Prostate gland (tissue), 2 donors: ENCODE results near the gene SLC39A1. TPM values are rescaled to one million over a fixed set of nuclear protein-coding genes. Genes with fewer than 3 reads are reported as not detected.
A peak's percentile ranks its signal among the peaks of the same experiment; 100 is the strongest.

Source experiments
- DNase-seq: peaks from one replicate; pipeline ENCODE4 v3.0.0-alpha.2; 2019; ENCODE audit warnings: low spot score
- H3K27ac ChIP-seq, 2 donors: fragments of 200-600 bp; sonication (generic); 2 replicates each; pipeline ENCODE4 v1.5.1; 2017 to 2019
- H3K27me3 ChIP-seq: fragments of 200-600 bp; sonication (generic); replicated peaks from 2 replicates; pipeline ENCODE4 v1.5.1; 2019; ENCODE audit not compliant: insufficient read depth
- H3K36me3 ChIP-seq, 2 donors: fragments of 200-600 bp; sonication (generic); 1 replicate in 1 of 2; 2 replicates in 1 of 2; pipeline versions ENCODE4 v1.5.1 to v1.8.1; 2017 to 2019
- H3K4me1 ChIP-seq: fragments of 200-600 bp; sonication (generic); replicated peaks from 2 replicates; pipeline ENCODE4 v1.5.1; 2019
- H3K4me3 ChIP-seq, 2 donors: fragments of 200-600 bp; sonication (generic); 2 replicates each; pipeline ENCODE4 v1.5.1; 2017 to 2019
- H3K9me3 ChIP-seq: fragments of 200-600 bp; sonication (generic); 2 replicates; pipeline ENCODE4 v1.5.1; 2017
- CTCF ChIP-seq, 4 experiments: fragments of 200-600 bp in 2 of 4; fragments of 450-650 bp in 2 of 4; sonication (generic) in 2 of 4; IDR thresholded peaks; 1 replicate in 3 of 4; 2 replicates in 1 of 4; pipeline ENCODE4 v1.5.1; 2016 to 2019; ENCODE audit warnings: antibody characterized with exemption in 4 of 4, mild to moderate bottlenecking in 2 of 4, moderate library complexity in 2 of 4
- POLR2A ChIP-seq: fragments of 450-650 bp; IDR thresholded peaks from one replicate; pipeline ENCODE4 v1.6.1; 2016; ENCODE audit warnings: antibody characterized with exemption, mild to moderate bottlenecking
- POLR2AphosphoS5 ChIP-seq: sonication (generic); formaldehyde crosslinking; IDR thresholded peaks from one replicate; pipeline ENCODE4 v1.6.1; 2017; ENCODE audit warnings: antibody characterized with exemption
- WGBS: methylation state at CpG from one replicate; pipeline ENCODE4 v1.1.5; 2018; 5-methylcytosine and 5-hydroxymethylcytosine counted together
- intact Hi-C: fragments of 100-400 bp; cut with DNase I; formaldehyde crosslinking; loops from one replicate; pipeline ENCODE4 v1.14.2; 2022
- total RNA-seq, 2 donors: library from RNA; depleted of rRNA; stranded (reverse); fragments of >200 nt; gene quantifications; one replicate each; pipeline ENCODE4 v1.1.0, GENCODE V29; 2016

The SLC39A1 gene
- total RNA-seq, 2 donors from 2014 or later: 88.6 to 122 TPM

DNA sequence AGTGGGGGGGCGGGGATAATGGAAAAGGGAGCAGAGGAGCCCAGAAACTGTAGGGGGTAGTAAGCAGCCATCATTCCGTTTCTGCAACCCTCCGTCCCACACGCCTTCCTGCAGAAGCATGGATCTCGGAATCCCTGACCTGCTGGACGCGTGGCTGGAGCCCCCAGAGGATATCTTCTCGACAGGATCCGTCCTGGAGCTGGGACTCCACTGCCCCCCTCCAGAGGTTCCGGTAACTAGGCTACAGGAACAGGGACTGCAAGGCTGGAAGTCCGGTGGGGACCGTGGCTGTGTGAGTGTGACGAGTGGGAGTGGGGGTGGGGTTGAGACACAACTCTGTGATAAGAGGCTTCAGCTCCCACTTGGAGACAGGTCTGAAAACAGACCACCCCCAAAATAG is 5.1 kb upstream of the SLC39A1 start:
- Histone ChIP-seq H3K27ac (peak overlapping the region; percentile 97), H3K4me3 (peak overlapping the region; percentile 60 to 65), H3K9me3 (no peaks in the 10 kb centered on the region), H3K4me1 (peaks cover 4% of the 10 kb centered on the region), H3K36me3 (no peaks in the 10 kb centered on the region), H3K27me3 (no peaks in the 10 kb centered on the region)
- WGBS: 7% methylated on average over 13 of the region's 13 CpGs
- peak; percentile 36 for DNase-seq
- intact Hi-C loops: no loop called here
- no peak for TF ChIP-seq POLR2A

DNA sequence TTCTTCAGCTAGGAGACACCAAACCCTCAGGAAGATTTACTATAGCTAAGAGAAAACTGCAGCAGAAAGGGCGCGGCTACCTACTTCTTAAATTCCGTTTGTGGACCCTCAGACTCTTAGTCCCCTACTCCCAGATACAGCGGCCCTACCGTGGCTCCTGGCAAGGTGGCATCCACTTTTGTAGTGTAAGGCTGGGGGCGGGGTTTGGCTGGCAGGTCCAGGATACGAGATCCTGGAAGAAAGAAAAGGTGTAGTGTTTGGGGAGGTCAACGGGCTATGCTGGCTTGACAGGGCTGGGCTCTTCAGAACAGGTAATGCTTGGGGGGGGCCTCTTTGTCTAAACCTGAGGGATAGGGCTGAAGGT is 4.6 kb upstream of the SLC39A1 start:
- TF ChIP-seq POLR2A (peak; percentile 58), CTCF (IDR thresholded peaks at IDR 0.05) (no peak)
- 2% methylated on average over 8 of the region's 8 CpGs for WGBS
- peak overlapping the region; percentile 97 for H3K27ac ChIP-seq
- peak overlapping the region; percentile 60 to 65 for H3K4me3 ChIP-seq
- intact Hi-C loops: no loop called here
- peaks cover 4% of the 10 kb centered on the region for H3K4me1 ChIP-seq
- no peaks in the 10 kb centered on the region for H3K27me3 ChIP-seq
- H3K9me3 ChIP-seq: no peaks in the 10 kb centered on the region
- no peaks in the 10 kb centered on the region for H3K36me3 ChIP-seq
- DNase-seq: peak; percentile 89

GRCh38 chr1:153967107-153967999 is 4.0 kb upstream of the SLC39A1 start, which contains the start of gene CREB3L4:
Gene CREB3L4 (plus strand): TSS chr1:153967902. CDS start chr1:153968526, 624 bp downstream.
- TF ChIP-seq POLR2AphosphoS5 (peak; percentile 89), POLR2A (peak; percentile 89), CTCF (IDR thresholded peaks at IDR 0.05) (peak in 2 of 4 experiments; percentile 41 to 45)
- DNase-seq: peak; percentile 94
- Histone ChIP-seq H3K27ac (peak within 1 kb of the TSS; percentile 97), H3K36me3 (no peaks in the 10 kb centered on the region), H3K27me3 (no peaks in the 10 kb centered on the region), H3K4me1 (peaks cover 4% of the 10 kb centered on the region), H3K9me3 (no peaks in the 10 kb centered on the region), H3K4me3 (peak within 1 kb of the TSS; percentile 60 to 65)
- under 1% methylated on average over 60 of the region's 60 CpGs for WGBS
- intact Hi-C loops: no loop called here

- Histone ChIP-seq H3K9me3 (no peaks in the 10 kb centered on the region), H3K4me3 (peak overlapping the region; percentile 61 to 78), H3K36me3 (no peaks in the 10 kb centered on the region), H3K4me1 (peaks cover 4% of the 10 kb centered on the region), H3K27me3 (no peaks in the 10 kb centered on the region), H3K27ac (peak overlapping the region; percentile 95 to 97)
- WGBS: under 1% methylated on average over 22 of the region's 22 CpGs
- peak; percentile 58 for DNase-seq
- intact Hi-C loops: no loop called here
- peak in 1 of 4 experiments; percentile 9 for TF ChIP-seq CTCF (IDR thresholded peaks at IDR 0.05)
- TF ChIP-seq POLR2A: no peak
These were observed 554 bp upstream of the SLC39A1 start for GRCh38 chr1:153963850-153964331.

- no peaks in the 10 kb centered on the region for H3K9me3 ChIP-seq
- H3K4me1 ChIP-seq: peaks cover 4% of the 10 kb centered on the region
- no peaks in the 10 kb centered on the region for H3K36me3 ChIP-seq
- H3K4me3 ChIP-seq: peak overlapping the region; percentile 61 to 78
- peak overlapping the region; percentile 95 to 97 for H3K27ac ChIP-seq
- no peaks in the 10 kb centered on the region for H3K27me3 ChIP-seq
- TF ChIP-seq CTCF (IDR thresholded peaks at IDR 0.05) (no peak), POLR2A (no peak), POLR2AphosphoS5 (peak; percentile 50)
- WGBS: 36% methylated on average over 13 of the region's 16 CpGs
- peak; percentile 59 for DNase-seq
- intact Hi-C loops: no loop called here
These were observed 978 bp downstream of the SLC39A1 start for GRCh38 chr1:153962088-153963029.
